MM.1S (cell line): ENCODE data around the gene TSPAN10.

ENCODE experiments used
- DNase-seq: peaks from one replicate; pipeline ENCODE4 v3.0.0-alpha.2; 2015
- H2AFZ ChIP-seq: fragments of 300-600 bp; sonication (generic); 2 replicates; pipeline ENCODE4 v1.6.0; 2016; ENCODE audit warnings: antibody characterized with exemption, low read length
- H3F3A ChIP-seq: fragments of 300-600 bp; sonication (generic); 2 replicates; pipeline ENCODE4 v1.6.1; 2016; ENCODE audit warnings: mild to moderate bottlenecking, antibody characterized with exemption, low read length, moderate library complexity, mixed read lengths; ENCODE audit not compliant: insufficient read depth
- H3K27ac ChIP-seq: fragments of 300-600 bp; sonication (generic); 2 replicates; pipeline ENCODE4 v1.5.1; 2016; ENCODE audit warnings: mild to moderate bottlenecking, low read length
- H3K27me3 ChIP-seq: fragments of 300-600 bp; sonication (generic); replicated peaks from 2 replicates; pipeline ENCODE4 v1.6.0; 2016; ENCODE audit warnings: low read length; ENCODE audit not compliant: insufficient read depth
- H3K36me3 ChIP-seq: fragments of 300-600 bp; sonication (generic); replicated peaks from 2 replicates; pipeline ENCODE4 v1.6.1; 2016; ENCODE audit warnings: mild to moderate bottlenecking, low read length, mixed read lengths; ENCODE audit not compliant: insufficient read depth
- H3K4me1 ChIP-seq: fragments of 300-600 bp; sonication (generic); 2 replicates; pipeline ENCODE4 v1.6.1; 2016; ENCODE audit warnings: low read length, mixed read lengths
- H3K4me2 ChIP-seq: fragments of 300-600 bp; sonication (generic); 2 replicates; pipeline ENCODE4 v1.6.0; 2016; ENCODE audit warnings: low read depth, low read length
- H3K4me3 ChIP-seq: fragments of 300-600 bp; sonication (generic); 2 replicates; pipeline ENCODE4 v1.5.1; 2016; ENCODE audit warnings: low read length, mixed read lengths
- H3K79me2 ChIP-seq: fragments of 300-600 bp; sonication (generic); 2 replicates; pipeline ENCODE4 v1.6.1; 2016; ENCODE audit warnings: mixed run types, low read length, mixed read lengths
- H3K9ac ChIP-seq: fragments of 300-600 bp; sonication (generic); 2 replicates; pipeline ENCODE4 v1.6.1; 2016; ENCODE audit warnings: low read length, mixed read lengths
- H3K9me2 ChIP-seq: fragments of 300-600 bp; sonication (generic); replicated peaks from 2 replicates; pipeline ENCODE4 v1.6.1; 2016; ENCODE audit warnings: mild to moderate bottlenecking, low read length, mixed read lengths; ENCODE audit not compliant: insufficient read depth
- H3K9me3 ChIP-seq: fragments of 300-600 bp; sonication (generic); replicated peaks from 2 replicates; pipeline ENCODE4 v1.6.1; 2016; ENCODE audit warnings: mild to moderate bottlenecking, low read length, mixed read lengths; ENCODE audit not compliant: insufficient read depth
- H4K20me1 ChIP-seq: fragments of 300-600 bp; sonication (generic); 2 replicates; pipeline ENCODE4 v1.6.1; 2016; ENCODE audit warnings: mild to moderate bottlenecking, low read length, moderate library complexity, mixed read lengths; ENCODE audit not compliant: insufficient read depth
- EZH2 ChIP-seq: fragments of 300-600 bp; sonication (generic); optimal IDR thresholded peaks from 2 replicates; pipeline ENCODE3; 2017; ENCODE audit warnings: low read depth, mild to moderate bottlenecking, antibody characterized with exemption, low read length, mixed read lengths
- EZH2phosphoT487 ChIP-seq: fragments of 300-600 bp; sonication (generic); IDR thresholded peaks from 2 replicates; pipeline ENCODE4 v1.6.1; 2018; ENCODE audit warnings: antibody characterized with exemption, low read length
- TF ChIP-seq, protein P1 (sequence below): fragments of 300-600 bp; sonication (generic); IDR thresholded peaks from 2 replicates; pipeline ENCODE4 v1.5.1; 2016; ENCODE audit warnings: antibody characterized with exemption, low read length, mixed read lengths

Gene TSPAN10

DNA sequence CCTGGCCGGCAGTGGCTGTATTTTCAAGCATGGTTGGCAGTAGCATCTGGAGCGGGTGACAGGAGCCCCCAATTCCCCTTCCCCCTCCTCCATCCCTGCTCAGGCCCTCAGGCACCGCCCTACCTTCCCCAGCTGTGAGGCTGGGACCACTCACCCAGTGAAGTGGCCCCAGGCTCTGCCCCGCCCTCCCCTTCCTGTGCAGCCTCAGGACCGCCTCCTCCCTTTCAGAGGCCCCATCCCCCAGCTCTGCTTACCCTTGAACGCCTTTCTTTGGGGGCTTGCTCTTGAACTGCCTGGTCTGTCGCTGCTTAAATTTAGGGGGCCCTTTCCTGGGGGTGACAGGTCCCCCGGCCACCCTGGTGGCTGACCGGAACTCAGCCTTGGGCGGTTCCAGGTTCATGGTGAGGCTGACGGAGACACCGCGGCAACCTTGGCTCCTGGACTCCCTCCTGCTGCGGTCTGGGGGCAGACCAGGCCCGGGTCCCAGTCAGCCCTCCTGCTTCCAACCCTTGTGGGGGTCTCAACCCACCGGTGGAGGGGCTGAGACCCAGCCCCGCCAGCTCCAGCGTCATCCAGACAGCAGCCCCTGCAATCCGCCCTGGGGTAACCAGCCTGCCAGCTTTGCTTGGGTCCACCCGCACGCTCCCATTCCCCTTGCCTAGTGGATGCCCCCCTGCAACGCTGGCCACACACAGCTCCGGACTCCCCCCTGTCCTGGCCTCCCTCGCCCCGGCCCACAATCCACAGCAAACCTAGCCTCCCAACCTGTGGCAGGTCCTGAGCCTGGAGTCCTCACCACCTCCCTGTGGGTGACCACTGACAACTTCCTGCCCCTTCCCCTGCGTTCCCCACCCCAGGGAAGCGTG, 16.1 kb downstream of the TSPAN10 start:
- H3K4me2 ChIP-seq: no peak overlapping the region
- H3F3A ChIP-seq: no peaks in the 10 kb centered on the region
- H3K9ac ChIP-seq: no peak overlapping the region
- no peak overlapping the region for H3K4me3 ChIP-seq
- no peak overlapping the region for H2AFZ ChIP-seq
- 0 out of 2 replicates have a peak, but pooled peaks cover 6% of the 10 kb centered on the region for H3K4me1 ChIP-seq
- no peaks in the 10 kb centered on the region for H3K9me3 ChIP-seq
- H3K27ac ChIP-seq: no peak overlapping the region
- TF ChIP-seq EZH2phosphoT487: no peak
- TF ChIP-seq EZH2: no peak
- TF ChIP-seq, protein P1, sequence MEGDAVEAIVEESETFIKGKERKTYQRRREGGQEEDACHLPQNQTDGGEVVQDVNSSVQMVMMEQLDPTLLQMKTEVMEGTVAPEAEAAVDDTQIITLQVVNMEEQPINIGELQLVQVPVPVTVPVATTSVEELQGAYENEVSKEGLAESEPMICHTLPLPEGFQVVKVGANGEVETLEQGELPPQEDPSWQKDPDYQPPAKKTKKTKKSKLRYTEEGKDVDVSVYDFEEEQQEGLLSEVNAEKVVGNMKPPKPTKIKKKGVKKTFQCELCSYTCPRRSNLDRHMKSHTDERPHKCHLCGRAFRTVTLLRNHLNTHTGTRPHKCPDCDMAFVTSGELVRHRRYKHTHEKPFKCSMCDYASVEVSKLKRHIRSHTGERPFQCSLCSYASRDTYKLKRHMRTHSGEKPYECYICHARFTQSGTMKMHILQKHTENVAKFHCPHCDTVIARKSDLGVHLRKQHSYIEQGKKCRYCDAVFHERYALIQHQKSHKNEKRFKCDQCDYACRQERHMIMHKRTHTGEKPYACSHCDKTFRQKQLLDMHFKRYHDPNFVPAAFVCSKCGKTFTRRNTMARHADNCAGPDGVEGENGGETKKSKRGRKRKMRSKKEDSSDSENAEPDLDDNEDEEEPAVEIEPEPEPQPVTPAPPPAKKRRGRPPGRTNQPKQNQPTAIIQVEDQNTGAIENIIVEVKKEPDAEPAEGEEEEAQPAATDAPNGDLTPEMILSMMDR: no peak
- H3K9me2 ChIP-seq: no peaks in the 10 kb centered on the region
- no peak for DNase-seq
- no peaks in the 10 kb centered on the region for H3K36me3 ChIP-seq
- no peaks in the 10 kb centered on the region for H3K27me3 ChIP-seq
- H3K79me2 ChIP-seq: no peaks in the 10 kb centered on the region
- H4K20me1 ChIP-seq: no peaks in the 10 kb centered on the region

DNA sequence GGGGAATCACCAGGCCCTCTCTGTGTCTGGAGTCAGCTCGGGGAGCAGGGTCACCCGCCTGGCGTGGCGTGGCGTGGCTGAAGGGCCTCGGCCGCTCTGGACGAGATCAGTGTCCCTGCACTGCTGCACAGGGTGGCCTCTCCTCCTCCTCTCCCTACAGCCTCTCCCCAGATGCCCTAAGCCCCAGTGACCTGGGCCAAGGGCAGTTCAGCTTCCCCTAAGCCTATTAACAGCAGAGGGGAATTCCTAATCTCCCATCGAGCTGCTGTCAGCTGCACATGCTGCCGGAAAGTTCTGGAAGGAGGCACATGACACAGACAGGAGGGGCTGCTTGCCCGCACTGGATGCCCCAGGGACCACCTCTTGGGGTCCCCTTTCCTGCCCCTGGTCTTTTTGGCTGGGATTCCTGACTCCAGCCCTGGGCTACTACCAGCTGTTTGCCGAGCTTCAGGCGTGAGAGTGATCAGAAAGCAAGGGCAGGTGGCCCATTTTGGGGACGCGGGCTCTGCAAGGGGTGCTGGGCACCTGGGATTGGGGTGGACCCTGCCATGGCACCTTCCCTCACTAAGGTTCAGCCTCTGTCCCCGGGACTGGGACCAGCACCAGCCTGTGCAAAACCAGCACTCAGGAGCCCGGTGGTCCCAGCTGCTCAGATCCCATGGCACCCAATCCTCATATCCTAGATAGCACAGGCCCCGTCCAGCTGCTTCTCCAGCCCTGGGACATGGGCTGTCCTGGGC, 18.6 kb downstream of the TSPAN10 start:
- Histone ChIP-seq H3K4me1 (0 out of 2 replicates have a peak, but pooled peaks cover 6% of the 10 kb centered on the region), H3K9me2 (no peaks in the 10 kb centered on the region), H3K79me2 (no peaks in the 10 kb centered on the region), H3K9me3 (no peaks in the 10 kb centered on the region), H4K20me1 (no peaks in the 10 kb centered on the region), H3K27ac (no peak overlapping the region), H3K4me2 (no peak overlapping the region), H3K36me3 (no peaks in the 10 kb centered on the region), H2AFZ (no peak overlapping the region), H3F3A (no peaks in the 10 kb centered on the region), H3K4me3 (no peak overlapping the region), H3K9ac (no peak overlapping the region), H3K27me3 (no peaks in the 10 kb centered on the region)
- TF ChIP-seq, protein P1: no peak
- TF ChIP-seq EZH2: no peak
- TF ChIP-seq EZH2phosphoT487: no peak
- DNase-seq: no peak

DNA sequence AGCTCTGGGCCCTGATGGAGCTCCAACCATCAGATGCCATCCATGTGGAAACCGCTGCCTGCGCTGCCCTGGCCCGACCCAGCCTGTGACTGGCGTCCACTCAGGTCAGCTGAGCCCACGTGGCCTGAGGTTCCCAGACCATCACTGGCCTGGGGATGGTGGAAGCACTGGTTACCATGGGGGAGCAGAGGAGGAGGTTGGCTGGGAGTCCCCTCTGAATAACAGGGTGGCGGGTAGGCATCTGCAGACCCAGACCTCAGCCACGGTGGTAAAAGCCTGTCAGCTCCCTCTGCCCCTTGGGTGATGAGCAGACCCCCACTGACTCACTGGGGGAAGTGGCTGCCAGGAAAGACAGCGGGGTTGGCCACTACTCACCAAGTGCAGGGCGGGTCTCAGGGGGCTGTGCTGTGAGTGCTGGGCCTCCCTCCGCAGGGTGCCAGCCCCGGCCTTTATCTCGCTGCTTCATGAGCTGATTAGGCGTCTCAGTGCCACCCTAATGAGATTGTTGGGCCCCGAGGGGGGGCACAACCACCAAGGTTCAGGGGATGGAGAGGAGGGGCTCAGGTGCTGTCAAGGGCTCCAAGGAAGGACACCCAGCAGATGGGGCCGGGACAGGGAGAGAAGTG, 19.2 kb downstream of the TSPAN10 start, which contains the start of gene PDE6G:
TSS of gene PDE6G (minus strand) at position 425 of the 626 bp plus-strand sequence. CDS start 3,237 bp downstream, outside the sequence.
- Histone ChIP-seq H3K27ac (no peak within 1 kb of the TSS), H4K20me1 (no peaks in the 10 kb centered on the region), H3K9ac (no peak within 1 kb of the TSS), H3K4me2 (no peak within 1 kb of the TSS), H2AFZ (0 out of 2 replicates have a peak within 1 kb of the TSS, but pooled peaks have one; percentile 15), H3K4me1 (0 out of 2 replicates have a peak, but pooled peaks cover 6% of the 10 kb centered on the region), H3K36me3 (no peaks in the 10 kb centered on the region), H3K9me3 (no peaks in the 10 kb centered on the region), H3K79me2 (no peaks in the 10 kb centered on the region), H3K9me2 (no peaks in the 10 kb centered on the region), H3K4me3 (no peak within 1 kb of the TSS), H3K27me3 (no peaks in the 10 kb centered on the region), H3F3A (no peaks in the 10 kb centered on the region)
- no peak for DNase-seq
- TF ChIP-seq EZH2: no peak
- TF ChIP-seq EZH2phosphoT487: no peak
- TF ChIP-seq, protein P1: no peak
